HepG2 (cell line): ENCODE data around the gene CDHR5. TPM values are rescaled to one million over a fixed set of nuclear protein-coding genes. Genes with fewer than 3 reads are reported as not detected.
A peak's percentile ranks its signal among the peaks of the same experiment; 100 is the strongest.

Experiments
- ARNTL ChIP-seq: sonication (generic); formaldehyde crosslinking; IDR thresholded peaks from 2 replicates; pipeline ENCODE4 v1.4.0; 2020; ENCODE audit warnings: mild to moderate bottlenecking, missing genetic modification reagents
- CAMTA2 ChIP-seq: sonication (generic); formaldehyde crosslinking; IDR thresholded peaks from 2 replicates; pipeline ENCODE4 v1.4.0; 2020; ENCODE audit warnings: mild to moderate bottlenecking, missing genetic modification reagents, borderline replicate concordance
- CTCF ChIP-seq: sonication (generic); formaldehyde crosslinking; IDR thresholded peaks from 2 replicates; pipeline ENCODE4 v1.5.0; 2020; ENCODE audit warnings: mild to moderate bottlenecking, missing genetic modification reagents, moderate library complexity
- ELF4 ChIP-seq: sonication (generic); formaldehyde crosslinking; IDR thresholded peaks from 2 replicates; pipeline ENCODE4 v1.5.0; 2020; ENCODE audit warnings: missing genetic modification reagents, mild to moderate bottlenecking, moderate library complexity, borderline replicate concordance
- GABPA ChIP-seq, 2 experiments: IDR thresholded peaks; 2 replicates each; pipeline ENCODE4 v1.6.1; 2011 to 2016; ENCODE audit warnings: low read depth in 2 of 2, low read length in 1 of 2, missing biosample characterization in 1 of 2, missing genetic modification characterization in 1 of 2
- KLF13 ChIP-seq: sonication (generic); formaldehyde crosslinking; IDR thresholded peaks from 2 replicates; pipeline ENCODE4 v1.4.0; 2020; ENCODE audit warnings: mild to moderate bottlenecking, missing genetic modification reagents
- NCOR1 ChIP-seq: fragments of 200-600 bp; sonication (generic); IDR thresholded peaks from 2 replicates; pipeline ENCODE4 v1.7.0; 2017; ENCODE audit warnings: antibody characterized with exemption, low read length, borderline replicate concordance
- PCBP1 ChIP-seq: fragments of 200-400 bp; formaldehyde crosslinking; IDR thresholded peaks from 2 replicates; pipeline ENCODE4 v1.6.1; 2017; ENCODE audit warnings: mild to moderate bottlenecking, low read depth, low read length, borderline replicate concordance
- POLR2AphosphoS5 ChIP-seq: IDR thresholded peaks from 2 replicates; pipeline ENCODE4 v1.6.1; 2012; ENCODE audit warnings: low read depth, low read length
- RNF2 ChIP-seq: fragments of 450-650 bp; conservative IDR thresholded peaks from 2 replicates; pipeline ENCODE4 v1.6.1; 2016; ENCODE audit warnings: low read depth
- RXRA ChIP-seq: sonication (generic); formaldehyde crosslinking; IDR thresholded peaks from 2 replicates; pipeline ENCODE4 v1.5.1; 2020; ENCODE audit warnings: missing genetic modification reagents
- ZNF207 ChIP-seq: fragments of 450-650 bp; IDR thresholded peaks from 2 replicates; pipeline ENCODE4 v1.6.1; 2016; ENCODE audit warnings: antibody characterized with exemption, borderline replicate concordance
- ZNF234 ChIP-seq: sonication (generic); formaldehyde crosslinking; conservative IDR thresholded peaks from 2 replicates; pipeline ENCODE4 v1.5.1; 2020; ENCODE audit warnings: mild to moderate bottlenecking, missing genetic modification reagents
- ZNF292 ChIP-seq: sonication (generic); formaldehyde crosslinking; IDR thresholded peaks from 2 replicates; pipeline ENCODE4 v1.8.1; 2022; ENCODE audit warnings: mild to moderate bottlenecking, low read depth, missing genetic modification reagents, borderline replicate concordance
- ZNF572 ChIP-seq: sonication (generic); formaldehyde crosslinking; IDR thresholded peaks from 2 replicates; pipeline ENCODE4 v1.5.1; 2020; ENCODE audit warnings: mild to moderate bottlenecking, missing genetic modification reagents
- polyA plus RNA-seq, 8 experiments: library from polyadenylated mRNA; depleted of rRNA in 3 of 8; stranded (reverse) in 7 of 8; unstranded in 1 of 8; fragments of >200 nt; fragmentation: Illumina TruSeq in 4 of 8; extraction: Trizol in 4 of 8; gene quantifications; 2 replicates each; pipeline versions ENCODE4 v1.2.1 to v1.2.3, GENCODE V29; 2011 to 2016; ENCODE audit warnings: low read depth in 4 of 8, missing spikeins in 1 of 8, mixed read lengths in 1 of 8; ENCODE audit not compliant: insufficient read depth in 1 of 8
- total RNA-seq, 5 experiments: library from RNA; depleted of rRNA; stranded (reverse); fragments of >200 nt; fragmentation: Illumina TruSeq; extraction: Trizol; gene quantifications; 2 replicates each; pipeline ENCODE4 v1.2.3, GENCODE V29; 2016; ENCODE audit warnings: low read depth in 1 of 5
- TF ChIP-seq, protein P1 (sequence below): sonication (generic); formaldehyde crosslinking; IDR thresholded peaks from 2 replicates; pipeline ENCODE4 v1.5.1; 2020; ENCODE audit warnings: mild to moderate bottlenecking, missing genetic modification reagents, moderate library complexity
- TF ChIP-seq, protein P2 (sequence below): IDR thresholded peaks from 2 replicates; pipeline ENCODE4 v1.6.1; 2016; ENCODE audit warnings: missing genetic modification reagents, missing compliant biosample characterization
- TF ChIP-seq, protein P3 (sequence below): sonication (generic); formaldehyde crosslinking; IDR thresholded peaks from one replicate; pipeline ENCODE4 v1.5.1; 2020; ENCODE audit warnings: mild to moderate bottlenecking, missing genetic modification reagents; ENCODE audit errors: not compliant biosample characterization

CDHR5 gene
- total and polyA plus RNA-seq, 2 of the 13 experiments (the other 11 are each of a cell fraction or from before 2014, with no cell fraction given): 0.46 to 0.71 TPM

DNA sequence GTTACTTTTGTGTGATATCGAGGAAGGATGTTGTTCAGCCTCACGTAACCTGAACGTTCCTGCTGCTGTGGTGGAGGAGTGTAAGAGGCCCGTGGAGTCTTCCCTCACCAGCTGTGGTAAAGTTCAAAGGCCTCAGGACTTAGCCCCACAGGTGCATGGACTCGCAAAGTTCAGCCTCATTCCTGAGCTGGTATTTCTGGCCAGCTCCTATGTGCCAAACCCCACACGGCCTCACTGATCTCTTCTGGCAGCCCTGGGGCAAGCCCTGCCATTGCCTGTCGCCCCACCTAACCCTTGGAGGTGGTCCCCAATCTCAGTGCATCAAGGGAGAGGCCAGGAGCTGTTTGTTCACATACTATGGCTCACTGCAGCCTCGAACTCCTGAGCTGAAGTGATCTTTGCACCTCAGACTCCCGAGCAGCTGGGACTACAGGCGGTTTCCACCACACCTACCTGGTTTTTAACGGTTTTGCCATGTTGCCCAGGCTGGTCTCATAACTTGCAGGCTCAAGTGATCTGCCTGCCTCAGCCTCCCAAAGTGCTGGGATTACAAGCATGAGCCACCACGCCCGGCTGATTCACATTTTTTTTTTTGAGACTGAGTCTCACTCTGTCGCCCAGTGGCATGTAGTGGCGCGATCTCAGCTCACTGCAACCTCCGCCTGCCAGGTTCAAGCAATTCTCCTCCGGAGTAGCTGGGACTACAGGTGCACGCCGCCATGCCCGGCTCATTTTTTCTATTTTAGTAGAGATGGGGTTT is 46.3 kb downstream of the CDHR5 start (continued):
- TF ChIP-seq, protein P1, sequence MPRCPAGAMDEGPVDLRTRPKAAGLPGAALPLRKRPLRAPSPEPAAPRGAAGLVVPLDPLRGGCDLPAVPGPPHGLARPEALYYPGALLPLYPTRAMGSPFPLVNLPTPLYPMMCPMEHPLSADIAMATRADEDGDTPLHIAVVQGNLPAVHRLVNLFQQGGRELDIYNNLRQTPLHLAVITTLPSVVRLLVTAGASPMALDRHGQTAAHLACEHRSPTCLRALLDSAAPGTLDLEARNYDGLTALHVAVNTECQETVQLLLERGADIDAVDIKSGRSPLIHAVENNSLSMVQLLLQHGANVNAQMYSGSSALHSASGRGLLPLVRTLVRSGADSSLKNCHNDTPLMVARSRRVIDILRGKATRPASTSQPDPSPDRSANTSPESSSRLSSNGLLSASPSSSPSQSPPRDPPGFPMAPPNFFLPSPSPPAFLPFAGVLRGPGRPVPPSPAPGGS (CRISPR knock-in tag): no peak
- TF ChIP-seq, protein P2, sequence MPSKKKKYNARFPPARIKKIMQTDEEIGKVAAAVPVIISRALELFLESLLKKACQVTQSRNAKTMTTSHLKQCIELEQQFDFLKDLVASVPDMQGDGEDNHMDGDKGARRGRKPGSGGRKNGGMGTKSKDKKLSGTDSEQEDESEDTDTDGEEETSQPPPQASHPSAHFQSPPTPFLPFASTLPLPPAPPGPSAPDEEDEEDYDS (CRISPR knock-in tag): no peak
- TF ChIP-seq PCBP1: no peak
- no peak for TF ChIP-seq ZNF207
- TF ChIP-seq CTCF (CRISPR knock-in tag): no peak
- no peak for TF ChIP-seq GABPA (IDR thresholded peaks at IDR 0.05; ENCODE audit: low read depth, low read length)
- no peak for TF ChIP-seq GABPA (CRISPR knock-in tag; IDR thresholded peaks at IDR 0.05; ENCODE audit: low read depth)
- no peak for TF ChIP-seq POLR2AphosphoS5
- 0 out of 2 replicates have a peak, but pooled peaks have one; percentile 16 for TF ChIP-seq RXRA
- no peak for TF ChIP-seq ZNF234 (CRISPR knock-in tag)
- no peak for TF ChIP-seq ZNF292 (CRISPR knock-in tag)
- TF ChIP-seq RNF2: no peak
- peak; percentile 69; the same call in 1 of the 2 replicates for TF ChIP-seq NCOR1
- no peak for TF ChIP-seq ZNF572
- no peak for TF ChIP-seq CAMTA2 (CRISPR knock-in tag)
- TF ChIP-seq ELF4 (CRISPR knock-in tag): no peak
- TF ChIP-seq, protein P3, sequence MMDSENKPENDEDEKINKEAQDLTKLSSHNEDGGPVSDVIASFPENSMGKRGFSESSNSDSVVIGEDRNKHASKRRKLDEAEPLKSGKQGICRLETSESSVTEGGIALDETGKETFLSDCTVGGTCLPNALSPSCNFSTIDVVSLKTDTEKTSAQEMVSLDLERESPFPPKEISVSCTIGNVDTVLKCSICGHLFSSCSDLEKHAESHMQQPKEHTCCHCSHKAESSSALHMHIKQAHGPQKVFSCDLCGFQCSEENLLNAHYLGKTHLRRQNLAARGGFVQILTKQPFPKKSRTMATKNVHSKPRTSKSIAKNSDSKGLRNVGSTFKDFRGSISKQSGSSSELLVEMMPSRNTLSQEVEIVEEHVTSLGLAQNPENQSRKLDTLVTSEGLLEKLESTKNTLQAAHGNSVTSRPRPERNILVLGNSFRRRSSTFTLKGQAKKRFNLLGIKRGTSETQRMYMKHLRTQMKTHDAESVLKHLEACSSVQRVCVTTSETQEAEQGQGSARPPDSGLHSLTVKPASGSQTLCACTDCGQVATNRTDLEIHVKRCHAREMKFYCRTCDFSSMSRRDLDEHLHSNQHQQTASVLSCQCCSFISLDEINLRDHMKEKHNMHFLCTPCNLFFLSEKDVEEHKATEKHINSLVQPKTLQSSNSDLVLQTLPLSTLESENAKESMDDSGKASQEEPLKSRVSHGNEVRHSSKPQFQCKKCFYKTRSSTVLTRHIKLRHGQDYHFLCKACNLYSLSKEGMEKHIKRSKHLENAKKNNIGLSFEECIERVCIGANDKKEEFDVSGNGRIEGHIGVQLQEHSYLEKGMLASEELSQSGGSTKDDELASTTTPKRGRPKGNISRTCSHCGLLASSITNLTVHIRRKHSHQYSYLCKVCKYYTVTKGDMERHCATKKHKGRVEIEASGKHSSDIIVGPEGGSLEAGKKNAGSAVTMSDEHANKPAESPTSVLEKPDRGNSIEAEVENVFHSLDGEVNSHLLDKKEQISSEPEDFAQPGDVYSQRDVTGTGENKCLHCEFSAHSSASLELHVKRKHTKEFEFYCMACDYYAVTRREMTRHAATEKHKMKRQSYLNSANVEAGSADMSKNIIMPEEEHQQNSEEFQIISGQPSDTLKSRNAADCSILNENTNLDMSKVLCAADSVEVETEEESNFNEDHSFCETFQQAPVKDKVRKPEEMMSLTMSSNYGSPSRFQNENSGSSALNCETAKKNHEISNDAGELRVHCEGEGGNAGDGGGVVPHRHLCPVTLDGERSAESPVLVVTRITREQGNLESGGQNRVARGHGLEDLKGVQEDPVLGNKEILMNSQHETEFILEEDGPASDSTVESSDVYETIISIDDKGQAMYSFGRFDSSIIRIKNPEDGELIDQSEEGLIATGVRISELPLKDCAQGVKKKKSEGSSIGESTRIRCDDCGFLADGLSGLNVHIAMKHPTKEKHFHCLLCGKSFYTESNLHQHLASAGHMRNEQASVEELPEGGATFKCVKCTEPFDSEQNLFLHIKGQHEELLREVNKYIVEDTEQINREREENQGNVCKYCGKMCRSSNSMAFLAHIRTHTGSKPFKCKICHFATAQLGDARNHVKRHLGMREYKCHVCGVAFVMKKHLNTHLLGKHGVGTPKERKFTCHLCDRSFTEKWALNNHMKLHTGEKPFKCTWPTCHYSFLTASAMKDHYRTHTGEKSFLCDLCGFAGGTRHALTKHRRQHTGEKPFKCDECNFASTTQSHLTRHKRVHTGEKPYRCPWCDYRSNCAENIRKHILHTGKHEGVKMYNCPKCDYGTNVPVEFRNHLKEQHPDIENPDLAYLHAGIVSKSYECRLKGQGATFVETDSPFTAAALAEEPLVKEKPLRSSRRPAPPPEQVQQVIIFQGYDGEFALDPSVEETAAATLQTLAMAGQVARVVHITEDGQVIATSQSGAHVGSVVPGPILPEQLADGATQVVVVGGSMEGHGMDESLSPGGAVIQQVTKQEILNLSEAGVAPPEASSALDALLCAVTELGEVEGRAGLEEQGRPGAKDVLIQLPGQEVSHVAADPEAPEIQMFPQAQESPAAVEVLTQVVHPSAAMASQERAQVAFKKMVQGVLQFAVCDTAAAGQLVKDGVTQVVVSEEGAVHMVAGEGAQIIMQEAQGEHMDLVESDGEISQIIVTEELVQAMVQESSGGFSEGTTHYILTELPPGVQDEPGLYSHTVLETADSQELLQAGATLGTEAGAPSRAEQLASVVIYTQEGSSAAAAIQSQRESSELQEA (CRISPR knock-in tag): no peak
- 0 out of 2 replicates have a peak, but pooled peaks have one; percentile 33 for TF ChIP-seq ARNTL (CRISPR knock-in tag)
- TF ChIP-seq KLF13: no peak
